IPS-11a (cell line): ENCODE data around the gene DNAJC25.
"Not testable (repeated sequence)": the region's sequence is repeated elsewhere in the genome, so short reads cannot be mapped to it uniquely, and the experiment has no call there.

Experiments used
- H3K4me3 ChIP-seq: one replicate; pipeline ENCODE4 v1.5.1; 2013; ENCODE audit warnings: low read depth, low read length, control low read depth

DNAJC25 gene

DNA sequence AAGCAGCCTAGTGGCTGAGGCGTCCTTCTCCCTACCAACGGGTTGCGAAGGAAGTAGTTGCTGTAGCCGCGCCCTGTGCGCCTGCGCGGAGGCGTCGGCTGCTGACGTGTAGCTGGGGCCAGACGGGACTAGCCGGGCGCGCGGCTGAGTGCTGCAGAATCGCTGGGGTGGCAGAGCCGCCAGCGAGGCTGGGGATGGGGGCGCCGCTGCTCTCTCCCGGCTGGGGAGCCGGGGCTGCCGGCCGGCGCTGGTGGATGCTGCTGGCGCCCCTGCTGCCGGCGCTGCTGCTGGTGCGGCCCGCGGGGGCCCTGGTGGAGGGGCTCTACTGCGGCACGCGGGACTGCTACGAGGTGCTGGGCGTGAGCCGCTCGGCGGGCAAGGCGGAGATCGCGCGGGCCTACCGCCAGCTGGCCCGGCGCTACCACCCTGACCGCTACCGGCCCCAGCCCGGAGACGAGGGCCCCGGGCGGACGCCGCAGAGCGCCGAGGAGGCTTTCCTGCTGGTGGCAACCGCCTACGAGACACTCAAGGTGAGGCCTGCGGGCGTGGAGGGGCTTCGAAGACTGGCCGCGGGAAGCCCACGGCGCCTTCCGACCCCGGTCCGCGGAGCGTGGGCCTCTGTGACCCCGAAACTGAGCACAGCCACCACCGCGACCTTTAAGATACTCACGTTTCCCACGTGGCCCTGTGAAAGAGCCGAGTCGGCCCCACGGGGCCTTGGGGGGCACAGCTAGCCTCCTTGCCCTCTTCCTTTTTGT is at the start of gene DNAJC25:
TSS of gene DNAJC25 (plus strand) at position 121 of the 758 bp plus-strand sequence. CDS start at position 195, 74 bp downstream.
- peak within 1 kb of the TSS; percentile 82 for H3K4me3 ChIP-seq

GRCh38 chr9:111582888-111583287 is 48.2 kb upstream of the DNAJC25 start:
- no peak overlapping the region for H3K4me3 ChIP-seq

DNA sequence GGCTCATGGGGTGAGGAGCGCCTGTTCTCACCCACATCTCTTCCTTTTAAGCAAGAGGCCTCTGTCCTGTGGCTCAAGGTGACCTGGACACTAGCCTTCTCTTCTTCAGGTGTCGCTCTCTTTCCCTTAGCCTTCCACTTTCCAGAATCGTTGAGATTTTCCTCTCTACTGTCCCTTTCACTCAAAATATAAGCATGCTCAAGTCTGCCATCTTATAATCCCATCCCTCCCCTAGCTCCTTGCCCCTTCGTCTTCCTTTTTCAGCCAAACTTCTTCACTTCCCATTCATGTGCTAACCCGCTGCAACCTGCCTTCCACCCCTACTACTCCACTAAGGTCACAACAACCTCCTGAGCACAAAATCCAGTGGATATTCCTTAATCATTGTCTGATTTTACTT is 44.8 kb upstream of the DNAJC25 start:
- H3K4me3 ChIP-seq = no peak overlapping the region

- no peak overlapping the region for H3K4me3 ChIP-seq
Observed at GRCh38 chr9:111588846-111589245, 42.3 kb upstream of the DNAJC25 start.

GRCh38 chr9:111597852-111598732 is 33.0 kb upstream of the DNAJC25 start:
- H3K4me3 ChIP-seq = peak overlapping the region; percentile 85

- H3K4me3 ChIP-seq = peak overlapping the region; percentile 85
Observed at GRCh38 chr9:111598733-111599091, 32.4 kb upstream of the DNAJC25 start.

DNA sequence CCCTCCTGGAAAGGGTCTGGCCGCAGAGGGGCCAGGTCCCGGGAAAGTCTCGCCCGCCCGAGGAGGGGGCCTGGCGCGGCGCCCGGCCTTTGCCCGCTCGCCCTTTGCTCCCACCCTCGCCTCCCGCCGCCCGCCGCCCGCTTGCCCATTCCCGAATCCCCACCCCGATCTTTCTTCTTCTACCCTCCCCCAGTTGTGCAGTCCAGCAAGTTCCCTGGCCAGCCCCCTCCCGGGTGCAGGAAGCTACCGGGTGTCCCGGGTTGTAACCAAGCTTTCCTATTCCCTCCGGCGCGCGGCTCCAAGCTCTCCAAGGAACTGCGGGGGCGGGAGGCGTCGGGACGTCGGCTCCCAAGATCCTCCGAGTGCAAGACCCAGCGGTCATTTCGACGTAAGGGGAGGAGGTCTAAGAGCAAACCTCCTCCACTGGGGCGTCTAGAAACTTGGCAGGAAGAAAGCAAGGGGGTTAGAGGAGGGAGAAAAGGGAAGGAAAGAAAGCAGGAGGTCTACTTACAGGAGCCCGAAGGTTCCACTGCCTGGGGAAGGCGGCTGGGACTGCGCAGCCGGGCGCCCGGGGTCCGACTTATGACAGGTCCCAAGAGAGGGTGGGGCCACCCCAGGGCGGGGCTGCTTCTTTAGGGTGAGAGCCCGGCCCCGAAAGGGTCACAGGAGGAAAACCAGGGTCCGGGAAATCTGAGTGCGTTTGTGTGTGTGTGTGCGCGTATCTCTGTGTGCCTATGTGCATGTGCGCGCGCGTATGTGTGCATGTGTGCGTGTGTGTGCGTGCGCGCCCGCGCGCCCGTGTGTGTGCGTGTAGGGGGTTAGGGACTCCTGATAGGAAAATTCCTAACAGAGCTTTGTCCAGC is 31.8 kb upstream of the DNAJC25 start, which contains the start of gene PTGR1:
TSS of gene PTGR1 (minus strand) at position 556 of the 863 bp plus-strand sequence. CDS start 2,225 bp downstream, outside the sequence.
- H3K4me3 ChIP-seq = peak within 1 kb of the TSS; percentile 85

DNA sequence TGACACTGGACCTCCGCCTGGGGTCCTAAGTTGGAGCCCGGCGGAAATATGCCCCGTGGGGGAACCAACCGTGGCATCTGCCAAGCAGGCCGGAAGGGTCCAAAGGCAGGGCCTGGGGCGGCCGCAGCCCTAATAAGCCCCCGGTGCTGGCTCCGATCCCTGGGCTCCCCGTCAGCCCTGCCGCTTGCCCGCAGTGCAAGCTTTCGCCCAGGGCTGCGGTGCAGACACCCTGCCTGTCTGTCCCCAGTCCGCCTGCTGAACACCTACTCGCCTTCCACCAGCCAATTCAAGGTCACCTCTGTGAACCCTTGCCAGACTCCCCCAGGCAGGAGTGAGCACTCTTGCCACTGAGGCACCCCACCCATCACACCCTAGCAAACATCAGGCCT is 31.2 kb upstream of the DNAJC25 start:
- H3K4me3 ChIP-seq = peak overlapping the region; percentile 85

DNA sequence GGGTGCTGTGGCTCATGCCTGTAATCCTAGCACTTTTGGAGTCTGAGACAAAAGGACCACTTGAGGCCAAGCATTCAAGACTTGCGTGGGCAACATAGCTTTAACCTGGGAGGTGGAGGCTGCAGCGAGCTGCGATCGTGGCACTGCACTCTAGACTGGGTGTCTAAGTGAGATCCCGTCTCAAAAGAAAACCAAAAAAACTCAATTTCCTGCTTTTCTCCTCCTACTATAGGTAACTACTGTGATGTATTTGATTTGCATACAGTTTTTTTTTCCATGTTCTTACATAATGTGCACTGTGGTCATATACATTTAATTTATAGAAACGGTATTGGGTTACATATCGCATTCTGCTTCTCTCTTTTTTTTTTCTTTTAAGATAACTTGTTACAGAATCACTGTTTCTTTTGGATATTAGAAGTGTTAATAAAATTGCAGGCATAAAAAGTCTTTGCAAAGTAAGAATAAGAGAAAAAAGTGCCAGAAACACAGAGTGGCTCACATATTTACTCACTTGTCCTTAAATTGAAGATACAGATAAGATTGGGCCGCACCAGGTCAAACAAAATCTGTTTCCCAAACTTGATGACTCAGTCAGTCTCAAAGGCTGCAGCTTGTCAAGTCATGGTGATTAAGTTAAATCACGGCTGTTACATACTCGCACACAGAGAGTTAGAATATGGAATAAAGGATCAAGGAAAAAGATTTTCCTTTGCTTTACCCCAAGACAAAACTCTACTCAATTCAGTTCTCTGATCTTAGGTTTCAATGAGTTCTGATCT is 29.7 kb upstream of the DNAJC25 start:
- H3K4me3 ChIP-seq = no peak overlapping the region

- H3K4me3 ChIP-seq = no peak overlapping the region
Observed at GRCh38 chr9:111603041-111603440, 28.1 kb upstream of the DNAJC25 start.

DNA sequence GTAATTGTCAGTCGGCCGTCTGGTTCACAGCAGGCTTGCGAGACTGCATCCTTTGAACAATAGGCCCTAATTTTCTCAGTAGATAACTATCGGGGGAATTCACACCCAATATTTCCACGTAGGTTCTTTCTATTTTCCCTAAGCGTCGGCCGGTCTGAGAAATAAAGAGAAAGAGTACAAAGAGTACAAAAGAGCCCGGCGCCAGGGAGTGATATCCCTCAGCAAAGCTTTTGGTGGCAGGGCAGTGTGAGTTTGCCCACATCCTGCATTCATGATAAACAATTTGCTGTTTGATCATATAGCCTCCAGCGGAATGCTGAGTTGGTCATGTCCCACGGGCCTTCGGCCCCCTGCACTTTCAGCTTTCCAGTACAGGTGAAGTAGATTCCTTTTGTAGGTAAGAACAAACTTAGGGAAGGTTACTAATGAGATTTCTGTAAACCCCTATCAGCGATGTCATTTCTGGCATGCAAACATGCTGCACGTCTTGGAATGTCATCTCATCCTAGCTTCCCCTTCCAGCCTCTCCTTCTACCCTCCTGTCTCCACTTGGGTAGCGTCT is 27.0 kb upstream of the DNAJC25 start:
- H3K4me3 ChIP-seq = no peak overlapping the region

- H3K4me3 ChIP-seq = no peak overlapping the region
Observed at GRCh38 chr9:111605041-111605559, 26.0 kb upstream of the DNAJC25 start.

DNA sequence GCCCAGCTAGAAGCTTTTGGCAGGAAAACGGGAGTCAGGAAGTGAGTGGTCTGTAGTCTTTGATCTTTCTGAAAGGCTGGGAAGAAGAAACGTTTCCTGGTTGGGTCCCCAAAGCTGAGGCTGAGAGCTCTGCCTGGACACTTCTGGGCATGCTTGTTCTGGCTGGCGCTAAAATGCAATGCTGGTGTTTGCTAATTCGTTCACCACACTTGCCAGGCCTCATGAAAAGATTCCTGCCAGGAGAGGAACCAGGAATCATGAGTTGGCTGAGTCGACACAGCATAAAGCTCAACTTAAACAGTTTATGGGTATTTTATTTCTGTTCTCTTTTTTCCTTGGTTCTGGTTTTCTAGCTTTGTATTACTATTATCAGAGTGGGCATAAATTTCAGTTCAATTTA is 21.0 kb upstream of the DNAJC25 start:
- H3K4me3 ChIP-seq = no peak overlapping the region

- H3K4me3 ChIP-seq = no peak overlapping the region
Observed at GRCh38 chr9:111610845-111611244, 20.3 kb upstream of the DNAJC25 start.

- no peak overlapping the region for H3K4me3 ChIP-seq
Observed at GRCh38 chr9:111613436-111614040, 17.6 kb upstream of the DNAJC25 start.

GRCh38 chr9:111615928-111616327 is 15.2 kb upstream of the DNAJC25 start:
- no peak overlapping the region for H3K4me3 ChIP-seq

- H3K4me3 ChIP-seq = not testable (repeated sequence)
Observed at GRCh38 chr9:111617349-111617748, 13.8 kb upstream of the DNAJC25 start.

DNA sequence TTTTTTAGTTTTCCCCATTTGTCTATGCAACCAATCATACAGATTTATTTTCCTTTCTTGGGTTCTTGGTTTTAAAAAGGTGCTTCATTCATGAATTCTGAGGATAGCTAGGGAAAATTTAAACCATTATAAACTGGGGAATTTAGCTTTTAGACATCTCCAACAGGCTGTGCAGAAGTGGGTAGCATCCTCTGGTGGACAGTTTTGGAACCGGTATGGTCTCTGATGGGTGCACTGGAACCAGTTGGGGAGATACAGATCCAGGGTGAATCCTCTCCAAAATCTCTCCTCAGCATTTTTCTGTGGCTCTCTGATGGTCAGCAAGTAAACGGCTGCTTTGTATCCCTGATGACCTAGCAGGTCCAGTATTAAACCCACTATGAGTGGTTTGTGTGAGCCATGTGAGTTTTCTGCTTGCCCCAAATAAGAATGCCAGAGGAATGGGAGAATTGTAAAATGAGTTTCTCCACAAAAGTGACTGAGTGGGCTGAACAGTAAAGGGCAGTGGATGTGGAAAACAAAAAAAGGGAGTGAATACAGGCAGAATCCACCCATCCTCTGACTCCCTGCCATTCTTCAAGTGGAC is 9.1 kb upstream of the DNAJC25 start:
- no peak overlapping the region for H3K4me3 ChIP-seq

GRCh38 chr9:111622626-111623025 is 8.5 kb upstream of the DNAJC25 start:
- H3K4me3 ChIP-seq = no peak overlapping the region
